ENCODE measurements around the gene PSMG4. TPM values are rescaled to one million over a fixed set of nuclear protein-coding genes. Genes with fewer than 3 reads are reported as not detected.

Gene PSMG4
- 27.0 TPM for total RNA-seq (2021; ENCODE audit: unreplicated experiment)
- polyA plus RNA-seq (2012; ENCODE audit: insufficient read length), result 56.3 TPM
- percentile 52 among the genes with signal in this experiment for Bru-seq, nascent RNA
- percentile 60 among the genes with signal in this experiment for BruChase-seq, experiment 1, labeled RNA remaining after a 2-hour chase
- percentile 51 among the genes with signal in this experiment for BruChase-seq, experiment 2, labeled RNA remaining after a 6-hour chase
- long read RNA-seq, transcript PSMG4-206 (3 exons, 838 nt), result major isoform, 16 of 39 reads
- long read RNA-seq, partial matches to known transcripts, result 2 of 39 reads
- long read RNA-seq, other reads (novel, unspliced or antisense), result 17 of 39 reads

- Histone ChIP-seq H3K4me3 (ENCODE audit: low read depth in 2 of 2, low read length in 2 of 2) (peak within 1 kb of the TSS; percentile 86 to 94), H3K36me3 (ENCODE audit: control insufficient read depth, insufficient read depth, low read length) (no peaks in the 10 kb centered on the region; the same call in 1 of the 2 replicates), H3K27me3 (ENCODE audit: control insufficient read depth, insufficient read depth, low read length) (no peaks in the 10 kb centered on the region), H3K9me3 (ENCODE audit: control insufficient read depth, insufficient read depth, low read depth, low read length) (no peaks in the 10 kb centered on the region), H3K4me1 (ENCODE audit: control insufficient read depth, insufficient read depth, low read length) (peaks cover 18% of the 10 kb centered on the region), H3K27ac (ENCODE audit: low read length) (peak within 1 kb of the TSS; percentile 88)
- intact Hi-C loops (cut with micrococcal nuclease; ENCODE audit: unreplicated experiment), result loop anchor here (2.0 to 10.0 kb wide), 2 partner anchors 132 to 264 kb away; partner anchors contain the start of gene NQO2
- in situ Hi-C loops (cut with HindIII; ENCODE audit: low pct_unique_long_range_greater_than_20kb, low sequenced_read_pairs), result no loop called here
- BruUV-seq (replicated peaks), result no TSS peak
- DNase-seq (ENCODE audit: low read depth, low spot score) (peak; percentile 33), ATAC-seq (peak; percentile 93)
- TF ChIP-seq REST (IDR thresholded peaks at IDR 0.05; ENCODE audit: insufficient read depth in 1 of 2, low read depth in 2 of 2, low read length in 1 of 2), result 0 out of 4 replicates have a peak, but pooled peaks of 1 of the 2 experiments have one; percentile 2
- TF ChIP-seq CTCF (IDR thresholded peaks at IDR 0.05), result no peak
- peak; percentile 81; the same call in 1 of the 2 replicates for TF ChIP-seq SIN3A (IDR thresholded peaks at IDR 0.05; ENCODE audit: borderline replicate concordance, insufficient read depth, low read depth, low read length)
- peak; percentile 76 for TF ChIP-seq POLR2AphosphoS5 (IDR thresholded peaks at IDR 0.05; ENCODE audit: low read depth, low read length)
- no peak for TF ChIP-seq TCF7L2 (IDR thresholded peaks at IDR 0.05; ENCODE audit: low read depth, low read length)
- POLR2A ChIA-PET, result interaction anchor here (0.5 to 0.7 kb wide), 3 partner anchors 50 to 371 kb away, joined by 3 to 16 read pairs (median 8); no protein-coding TSS in a partner anchor
- CTCF ChIA-PET, result interaction anchor here (0.6 kb wide), 2 partner anchors 30 to 132 kb away, joined by 5 to 9 read pairs; no protein-coding TSS in a partner anchor
Measured at GRCh38 chr6:3258720-3259490, at the start of gene PSMG4. TSS of gene PSMG4 (plus strand) at chr6:3258947. CDS start at chr6:3259023, 76 bp downstream.

GRCh38 chr6:3209114-3210023 is 49.4 kb upstream of the PSMG4 start:
- BruUV-seq (replicated peaks), result no TSS peak
- intact Hi-C loops (cut with micrococcal nuclease; ENCODE audit: unreplicated experiment), result no loop called here
- H3K36me3 ChIP-seq (ENCODE audit: control insufficient read depth, insufficient read depth, low read length), result no peaks in the 10 kb centered on the region
- CTCF ChIA-PET, result interaction anchor here (1.5 kb wide), 1 partner anchor 44 kb away, joined by 3 read pairs; no protein-coding TSS in a partner anchor
- peak overlapping the region; percentile 68 for H3K27ac ChIP-seq (ENCODE audit: low read length)
- TF ChIP-seq TCF7L2 (IDR thresholded peaks at IDR 0.05; ENCODE audit: low read depth, low read length) (no peak), POLR2AphosphoS5 (IDR thresholded peaks at IDR 0.05; ENCODE audit: low read depth, low read length) (no peak), SIN3A (IDR thresholded peaks at IDR 0.05; ENCODE audit: borderline replicate concordance, insufficient read depth, low read depth, low read length) (no peak), CTCF (IDR thresholded peaks at IDR 0.05) (no peak), REST (IDR thresholded peaks at IDR 0.05; ENCODE audit: insufficient read depth in 1 of 2, low read depth in 2 of 2, low read length in 1 of 2) (no peak)
- DNase-seq (ENCODE audit: low read depth, low spot score) (peak; percentile 88), ATAC-seq (peak; percentile 93)
- peaks cover 10% of the 10 kb centered on the region for H3K4me1 ChIP-seq (ENCODE audit: control insufficient read depth, insufficient read depth, low read length)
- peak overlapping the region in 1 of 2 experiments; percentile 29; a peak in 3 of 4 replicates for H3K4me3 ChIP-seq (ENCODE audit: low read depth in 2 of 2, low read length in 2 of 2)
- H3K9me3 ChIP-seq (ENCODE audit: control insufficient read depth, insufficient read depth, low read depth, low read length), result no peaks in the 10 kb centered on the region
- H3K27me3 ChIP-seq (ENCODE audit: control insufficient read depth, insufficient read depth, low read length), result no peaks in the 10 kb centered on the region
- POLR2A ChIA-PET, result interaction anchor here (0.6 to 1.0 kb wide), 2 partner anchors 52 to 78 kb away, joined by 4 to 5 read pairs; partner anchors contain the start of gene TUBB2A
- in situ Hi-C loops (cut with HindIII; ENCODE audit: low pct_unique_long_range_greater_than_20kb, low sequenced_read_pairs), result no loop called here
